Astrocyte (in vitro differentiated cells and primary cell): Measurements from ENCODE around the gene ALPG. TPM values are rescaled to one million over a fixed set of nuclear protein-coding genes. Genes with fewer than 3 reads are reported as not detected.

Source experiments
- DNase-seq: peaks from one replicate; pipeline ENCODE4 v3.0.0-alpha.2; 2010; ENCODE audit warnings: low read depth
- FAIRE-seq: peaks from 2 replicates; lab custom pipeline; 2011; peaks lifted over from hg19 to GRCh38; lab: Jason Lieb, UNC
- H2AFZ ChIP-seq: 2 replicates; pipeline ENCODE4 v1.6.0; 2012; ENCODE audit warnings: low read depth, low read length, inconsistent platforms
- H3K27ac ChIP-seq: 2 replicates; pipeline ENCODE4 v1.5.1; 2011; ENCODE audit warnings: low read depth, low read length, inconsistent platforms
- H3K27me3 ChIP-seq: 2 replicates; pipeline ENCODE4 v1.6.0; 2011; ENCODE audit warnings: low read length, inconsistent platforms; ENCODE audit not compliant: insufficient read depth
- H3K36me3 ChIP-seq: 2 replicates; pipeline ENCODE4 v1.5.1; 2011; ENCODE audit warnings: low read length, inconsistent platforms; ENCODE audit not compliant: insufficient read depth
- H3K4me1 ChIP-seq: 2 replicates; pipeline ENCODE4 v1.5.1; 2011; ENCODE audit warnings: low read length, inconsistent platforms; ENCODE audit not compliant: insufficient read depth
- H3K4me2 ChIP-seq: 2 replicates; pipeline ENCODE4 v1.6.0; 2012; ENCODE audit warnings: low read length, inconsistent platforms
- H3K4me3 ChIP-seq: 2 replicates; pipeline ENCODE4 v1.5.1; 2011; ENCODE audit warnings: low read depth, mild to moderate bottlenecking, low read length, inconsistent platforms; ENCODE audit not compliant: insufficient read depth
- H3K79me2 ChIP-seq: 2 replicates; pipeline ENCODE4 v1.6.0; 2012; ENCODE audit warnings: mild to moderate bottlenecking, low read length, inconsistent platforms; ENCODE audit not compliant: insufficient read depth
- H3K9ac ChIP-seq: 2 replicates; pipeline ENCODE4 v1.6.0; 2012; ENCODE audit warnings: mild to moderate bottlenecking, low read length, inconsistent platforms
- H3K9me3 ChIP-seq: 2 replicates; pipeline ENCODE4 v1.5.1; 2012; ENCODE audit warnings: low read depth, mild to moderate bottlenecking, low read length, inconsistent platforms; ENCODE audit not compliant: insufficient read depth
- H4K20me1 ChIP-seq: 2 replicates; pipeline ENCODE4 v1.6.0; 2012; ENCODE audit warnings: low read length, inconsistent platforms; ENCODE audit not compliant: insufficient read depth
- H3K27ac Mint-ChIP-seq: one replicate; pipeline ENCODE4 v1.8.0; 2021; ENCODE audit warnings: mild to moderate bottlenecking, mixed read lengths; ENCODE audit not compliant: unreplicated experiment
- H3K27me3 Mint-ChIP-seq: one replicate; pipeline ENCODE4 v1.8.0; 2021; ENCODE audit warnings: low read depth, mixed read lengths; ENCODE audit not compliant: unreplicated experiment
- H3K36me3 Mint-ChIP-seq: one replicate; pipeline ENCODE4 v1.8.0; 2021; ENCODE audit warnings: low read depth, mixed read lengths; ENCODE audit not compliant: unreplicated experiment
- H3K4me1 Mint-ChIP-seq: one replicate; pipeline ENCODE4 v1.8.0; 2021; ENCODE audit warnings: low read depth, mixed read lengths; ENCODE audit not compliant: unreplicated experiment
- H3K4me3 Mint-ChIP-seq: one replicate; pipeline ENCODE4 v1.8.0; 2021; ENCODE audit warnings: mild to moderate bottlenecking, moderate library complexity, mixed read lengths; ENCODE audit not compliant: unreplicated experiment
- H3K9me3 Mint-ChIP-seq: one replicate; pipeline ENCODE4 v1.8.0; 2021; ENCODE audit warnings: mild to moderate bottlenecking, mixed read lengths; ENCODE audit not compliant: unreplicated experiment
- EZH2 ChIP-seq: IDR thresholded peaks from 2 replicates; pipeline ENCODE4 v1.6.1; 2012; ENCODE audit warnings: mild to moderate bottlenecking, low read length, inconsistent platforms; ENCODE audit not compliant: insufficient read depth
- total RNA-seq: library from RNA; stranded (reverse); gene quantifications from 2 replicates; pipeline ENCODE4 v1.2.1, GENCODE V29; 2021
- TF ChIP-seq, protein P1 (sequence below): IDR thresholded peaks from 2 replicates; pipeline ENCODE4 v1.5.1; 2011; ENCODE audit warnings: low read depth, mild to moderate bottlenecking, inconsistent platforms, low read length, moderate library complexity; ENCODE audit not compliant: insufficient read depth

Gene ALPG
- total RNA-seq, 1 donor from 2014 or later, result 0.27 TPM

DNA sequence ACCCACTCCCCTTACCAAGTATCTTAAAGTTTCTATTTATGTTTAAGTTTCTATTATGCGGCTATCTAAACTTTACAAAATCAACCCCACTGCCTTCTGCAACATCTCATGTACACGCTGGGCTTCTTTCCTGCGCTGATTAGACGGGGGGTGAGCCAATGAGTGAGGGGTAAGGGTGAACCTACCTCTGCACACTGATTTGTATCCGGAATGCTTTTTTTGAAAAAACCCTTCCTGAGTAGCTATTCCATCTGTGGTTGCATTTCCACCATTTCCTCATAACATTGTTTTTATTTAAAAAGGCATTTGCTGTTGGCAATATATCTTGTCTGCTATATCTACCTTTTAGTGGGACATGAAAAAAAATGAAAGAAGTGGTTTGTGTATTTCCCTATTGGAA lies 6.3 kb downstream of the ALPG start:
- H3K36me3 ChIP-seq, result no peaks in the 10 kb centered on the region
- H3K4me1 ChIP-seq, result no peaks in the 10 kb centered on the region
- FAIRE-seq (no peak), DNase-seq (no peak)
- TF ChIP-seq, protein P1, sequence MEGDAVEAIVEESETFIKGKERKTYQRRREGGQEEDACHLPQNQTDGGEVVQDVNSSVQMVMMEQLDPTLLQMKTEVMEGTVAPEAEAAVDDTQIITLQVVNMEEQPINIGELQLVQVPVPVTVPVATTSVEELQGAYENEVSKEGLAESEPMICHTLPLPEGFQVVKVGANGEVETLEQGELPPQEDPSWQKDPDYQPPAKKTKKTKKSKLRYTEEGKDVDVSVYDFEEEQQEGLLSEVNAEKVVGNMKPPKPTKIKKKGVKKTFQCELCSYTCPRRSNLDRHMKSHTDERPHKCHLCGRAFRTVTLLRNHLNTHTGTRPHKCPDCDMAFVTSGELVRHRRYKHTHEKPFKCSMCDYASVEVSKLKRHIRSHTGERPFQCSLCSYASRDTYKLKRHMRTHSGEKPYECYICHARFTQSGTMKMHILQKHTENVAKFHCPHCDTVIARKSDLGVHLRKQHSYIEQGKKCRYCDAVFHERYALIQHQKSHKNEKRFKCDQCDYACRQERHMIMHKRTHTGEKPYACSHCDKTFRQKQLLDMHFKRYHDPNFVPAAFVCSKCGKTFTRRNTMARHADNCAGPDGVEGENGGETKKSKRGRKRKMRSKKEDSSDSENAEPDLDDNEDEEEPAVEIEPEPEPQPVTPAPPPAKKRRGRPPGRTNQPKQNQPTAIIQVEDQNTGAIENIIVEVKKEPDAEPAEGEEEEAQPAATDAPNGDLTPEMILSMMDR, result no peak
- TF ChIP-seq EZH2, result no peak
- H2AFZ ChIP-seq, result no peak overlapping the region
- no peaks in the 10 kb centered on the region for H4K20me1 ChIP-seq
- no peak overlapping the region for H3K27ac ChIP-seq
- Mint-ChIP-seq H3K9me3 (no peaks in the 10 kb centered on the region), H3K27me3 (peaks cover 62% of the 10 kb centered on the region), H3K36me3 (no peaks in the 10 kb centered on the region), H3K4me3 (no peak overlapping the region), H3K27ac (no peak overlapping the region), H3K4me1 (peaks cover 4% of the 10 kb centered on the region)
- H3K4me3 ChIP-seq, result no peak overlapping the region
- H3K9me3 ChIP-seq, result no peaks in the 10 kb centered on the region
- H3K4me2 ChIP-seq, result no peak overlapping the region
- no peak overlapping the region for H3K9ac ChIP-seq
- H3K27me3 ChIP-seq, result peaks cover 33% of the 10 kb centered on the region
- H3K79me2 ChIP-seq, result no peaks in the 10 kb centered on the region

DNA sequence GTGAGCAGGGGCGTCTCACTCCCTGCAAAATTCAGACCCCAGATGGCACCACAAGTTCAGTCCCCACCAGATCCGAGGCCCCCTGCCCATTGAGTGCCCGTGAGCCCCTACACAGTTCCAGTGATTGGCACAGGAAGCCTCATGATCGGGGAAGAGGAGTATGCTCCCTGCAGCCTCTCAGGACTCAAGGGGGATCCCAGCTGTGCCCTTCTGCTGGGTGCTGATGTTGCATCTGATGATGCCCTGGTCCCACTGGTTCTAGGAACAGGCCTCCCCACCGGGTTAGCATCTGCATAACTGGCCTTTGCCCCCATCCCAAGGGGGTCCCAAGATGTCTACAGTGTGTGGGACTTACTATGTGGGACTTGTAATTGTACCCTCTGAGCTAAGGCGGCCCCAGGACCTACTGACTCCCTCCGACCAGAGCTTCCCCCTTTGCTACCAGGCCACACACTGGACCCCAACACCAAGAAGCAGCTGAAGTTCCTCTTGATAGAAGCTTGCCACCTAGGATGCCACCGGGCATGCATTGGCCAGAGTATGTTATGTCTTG lies 8.6 kb downstream of the ALPG start:
- Mint-ChIP-seq H3K9me3 (peaks cover 3% of the 10 kb centered on the region), H3K27ac (no peak overlapping the region), H3K27me3 (peaks cover 75% of the 10 kb centered on the region), H3K4me1 (peaks cover 4% of the 10 kb centered on the region), H3K36me3 (no peaks in the 10 kb centered on the region), H3K4me3 (no peak overlapping the region)
- Histone ChIP-seq H3K4me3 (no peak overlapping the region), H3K9me3 (no peaks in the 10 kb centered on the region), H3K4me2 (no peak overlapping the region), H3K79me2 (no peaks in the 10 kb centered on the region), H3K9ac (no peak overlapping the region), H3K36me3 (no peaks in the 10 kb centered on the region), H3K27me3 (peaks cover 52% of the 10 kb centered on the region), H3K4me1 (no peaks in the 10 kb centered on the region), H3K27ac (no peak overlapping the region), H4K20me1 (no peaks in the 10 kb centered on the region), H2AFZ (no peak overlapping the region)
- FAIRE-seq (no peak), DNase-seq (no peak)
- no peak for TF ChIP-seq EZH2
- TF ChIP-seq, protein P1, result no peak

DNA sequence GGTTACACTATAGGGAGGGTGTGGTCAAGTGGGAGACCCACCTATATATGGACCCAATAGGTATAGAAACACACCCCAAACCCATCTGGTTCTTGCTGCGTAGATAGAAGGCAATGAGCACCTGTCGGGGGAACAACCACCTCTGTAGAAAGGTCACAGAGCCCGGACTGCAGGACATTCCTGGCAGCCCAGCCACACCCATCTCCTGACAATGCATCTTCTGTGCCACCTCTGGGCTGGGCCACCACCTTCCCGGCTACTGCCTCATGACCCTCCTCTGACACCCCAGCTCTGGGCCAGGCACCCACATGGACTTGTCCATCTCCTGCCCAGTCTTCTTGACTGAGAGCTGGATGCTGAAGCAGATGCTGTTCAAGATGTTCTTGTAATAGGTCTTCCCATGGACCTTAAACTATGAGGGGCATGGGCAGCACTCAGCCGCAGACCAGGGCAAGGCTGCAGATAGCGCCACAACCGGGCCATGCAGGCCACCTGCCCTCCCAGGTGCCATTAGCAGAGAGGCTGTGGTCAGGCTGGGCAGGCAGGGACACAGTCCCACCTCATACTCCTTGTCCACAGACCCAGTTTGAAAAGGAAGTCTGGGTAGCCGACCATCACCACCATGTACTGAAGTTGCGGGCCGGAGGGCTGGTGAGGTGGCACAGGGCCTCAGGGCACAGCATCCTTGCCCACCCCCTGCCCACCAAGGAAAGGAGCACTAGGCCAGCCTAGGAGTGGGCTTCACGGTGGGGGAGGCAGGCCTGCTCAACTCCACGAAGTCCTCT lies 9.3 kb downstream of the ALPG start:
- H3K4me1 ChIP-seq, result no peaks in the 10 kb centered on the region
- no peaks in the 10 kb centered on the region for H3K79me2 ChIP-seq
- Mint-ChIP-seq H3K27ac (no peak overlapping the region), H3K9me3 (peaks cover 3% of the 10 kb centered on the region), H3K36me3 (no peaks in the 10 kb centered on the region), H3K27me3 (peaks cover 71% of the 10 kb centered on the region), H3K4me1 (peaks cover 4% of the 10 kb centered on the region), H3K4me3 (no peak overlapping the region)
- H3K9me3 ChIP-seq, result no peaks in the 10 kb centered on the region
- H3K4me2 ChIP-seq, result no peak overlapping the region
- no peaks in the 10 kb centered on the region for H4K20me1 ChIP-seq
- DNase-seq, result no peak
- no peak overlapping the region for H3K9ac ChIP-seq
- no peaks in the 10 kb centered on the region for H3K36me3 ChIP-seq
- no peak overlapping the region for H3K27ac ChIP-seq
- no peak for FAIRE-seq
- TF ChIP-seq, protein P1, result no peak
- no peak for TF ChIP-seq EZH2
- no peak overlapping the region for H3K4me3 ChIP-seq
- H2AFZ ChIP-seq, result no peak overlapping the region
- H3K27me3 ChIP-seq, result peaks cover 54% of the 10 kb centered on the region
